ENCODE measurements around the gene GCFC2.

DNA sequence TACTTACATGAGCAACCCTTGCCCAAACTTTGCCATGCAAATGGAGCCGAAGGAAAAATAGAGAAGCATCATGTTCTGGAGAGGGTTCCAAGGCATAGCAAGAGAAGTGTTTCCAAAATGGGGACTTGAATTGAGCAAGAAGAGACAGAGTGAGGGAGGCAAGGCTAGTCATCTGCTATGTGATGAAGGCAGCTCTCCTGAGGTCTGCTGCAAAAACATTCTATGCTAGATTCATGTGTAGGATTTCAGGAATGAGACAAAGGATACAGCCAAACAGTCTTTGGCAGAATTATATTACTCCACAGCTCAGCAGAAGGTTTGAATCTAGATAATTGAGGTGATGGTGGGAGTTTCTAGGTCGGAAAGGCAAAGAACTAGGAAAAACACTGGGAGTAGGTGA, 88.2 kb downstream of the GCFC2 start:
- TF ChIP-seq CTCF (IDR thresholded peaks at IDR 0.05; ENCODE audit: poor library complexity) (no peak), EZH2 (IDR thresholded peaks at IDR 0.05; ENCODE audit: borderline replicate concordance) (no peak)
